Stimulated activated naive CD4-positive, alpha-beta T cell treated with Interleukin-2 at 50 U/mL for 16 hours (primary cell): ENCODE results near the gene CARS1.

Source experiments
- DNase-seq: peaks from one replicate; lab custom pipeline; 2025; lab: John Stamatoyannopoulos, UW

The CARS1 gene

DNA sequence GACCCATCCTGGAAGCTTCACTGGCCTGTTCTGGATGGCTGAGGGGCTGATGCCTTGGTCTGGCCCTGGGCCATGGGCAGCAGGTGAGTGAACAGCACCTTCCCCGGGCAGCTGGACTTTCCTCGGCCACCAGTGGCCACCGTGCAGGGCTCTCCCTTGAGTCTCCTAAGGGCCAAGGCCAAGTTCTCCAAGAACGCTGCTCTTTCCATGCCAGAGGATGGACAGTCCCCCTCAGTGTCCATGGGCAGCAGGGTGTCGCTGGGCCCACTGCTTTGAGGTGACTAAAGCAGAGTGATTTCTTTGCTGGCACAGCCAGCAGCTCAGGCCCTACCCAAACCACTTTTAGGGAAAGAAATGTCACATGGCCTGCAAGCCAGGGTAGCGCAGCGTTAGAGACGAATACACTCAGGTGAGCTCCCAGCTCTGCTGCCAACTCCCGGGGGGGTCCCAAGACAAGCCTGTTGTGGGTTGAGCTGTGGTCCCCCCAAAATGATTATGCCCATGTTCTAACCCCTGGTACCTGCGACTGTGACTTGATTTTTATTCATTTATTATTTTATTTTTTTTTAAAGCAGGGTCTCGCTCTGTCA is 3.3 kb upstream of the CARS1 start:
- DNase-seq: no peak

DNA sequence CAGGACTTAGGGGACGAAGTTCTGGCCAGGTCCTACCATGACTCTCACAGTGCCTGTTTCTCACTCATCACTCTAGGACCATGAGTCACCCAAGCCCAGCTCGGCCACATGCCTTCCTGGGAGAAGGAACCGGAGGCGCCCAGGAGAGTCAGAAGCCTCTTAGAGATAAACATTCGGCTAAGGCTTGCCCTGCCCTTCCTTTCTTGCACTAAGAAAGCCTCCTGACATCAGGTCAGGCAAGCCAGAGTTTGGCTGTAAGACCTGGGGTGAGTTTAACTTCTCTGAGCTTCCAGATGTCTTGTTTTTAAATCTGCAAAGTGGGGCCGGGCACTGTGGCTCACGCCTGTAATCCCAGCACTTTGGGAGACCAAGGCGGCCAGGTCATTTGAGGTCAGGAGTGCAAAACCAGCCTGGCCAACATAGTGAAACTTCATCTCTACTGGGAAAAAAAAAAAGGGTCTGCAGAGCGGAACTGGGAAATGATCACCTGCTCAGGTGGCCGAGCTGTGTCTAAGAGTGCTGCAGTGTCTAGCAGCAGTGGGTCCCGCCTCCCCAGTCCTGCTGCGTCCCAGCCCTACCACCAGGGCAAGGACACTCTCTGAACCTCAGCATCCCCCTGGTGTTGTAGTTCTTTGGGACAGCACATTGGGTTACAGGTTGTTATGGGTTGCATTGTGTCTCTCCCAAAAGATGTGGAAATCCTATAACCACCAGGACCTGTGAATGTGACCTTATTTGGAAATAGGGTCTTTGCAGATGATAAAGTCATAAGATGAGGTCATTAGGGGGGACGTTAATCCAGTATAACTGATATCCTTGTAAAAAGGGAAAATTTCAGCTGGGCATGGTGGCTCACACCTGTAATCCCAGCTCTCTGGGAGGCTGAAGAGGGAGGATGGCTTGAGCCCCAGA is 1.8 kb upstream of the CARS1 start:
- no peak for DNase-seq

DNA sequence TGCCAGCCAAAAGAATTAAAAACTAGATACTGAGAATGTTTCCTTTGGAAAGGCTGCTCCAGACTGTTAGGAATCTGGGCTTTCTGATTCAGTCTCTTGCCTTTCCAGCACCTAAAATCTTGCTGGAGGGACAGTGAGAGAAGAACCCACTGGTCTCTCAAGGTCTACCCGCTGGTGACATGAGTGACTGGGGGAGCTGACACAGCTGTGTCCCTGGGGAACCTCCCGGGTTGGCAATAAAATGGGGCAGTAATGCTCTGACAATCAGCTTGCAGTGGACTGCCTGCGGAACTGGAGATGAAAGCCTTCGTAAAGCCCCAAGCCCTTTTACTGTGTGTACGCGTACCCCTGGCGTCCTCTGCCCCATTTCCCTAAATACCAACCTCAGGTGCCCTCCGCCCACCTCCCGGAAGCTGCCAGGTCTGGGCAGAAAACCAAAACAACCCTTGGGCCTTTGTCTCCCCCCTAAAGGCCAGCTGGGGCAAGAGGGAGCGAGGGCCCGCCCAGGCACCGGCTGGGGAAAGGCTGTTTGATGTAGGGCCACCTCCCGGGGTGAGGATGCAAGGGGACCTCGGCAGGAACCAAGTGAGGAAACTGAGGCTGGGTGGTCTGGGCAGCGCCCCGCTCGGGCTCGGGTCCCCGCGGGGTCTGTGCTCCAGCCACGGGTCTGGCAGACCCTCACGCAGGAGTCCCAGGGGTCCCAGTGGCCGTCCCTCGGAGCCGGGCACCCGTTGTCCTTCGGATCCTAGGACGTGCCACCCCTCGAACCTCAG is 741 bp downstream of the CARS1 start:
- peak; percentile 33 for DNase-seq

DNA sequence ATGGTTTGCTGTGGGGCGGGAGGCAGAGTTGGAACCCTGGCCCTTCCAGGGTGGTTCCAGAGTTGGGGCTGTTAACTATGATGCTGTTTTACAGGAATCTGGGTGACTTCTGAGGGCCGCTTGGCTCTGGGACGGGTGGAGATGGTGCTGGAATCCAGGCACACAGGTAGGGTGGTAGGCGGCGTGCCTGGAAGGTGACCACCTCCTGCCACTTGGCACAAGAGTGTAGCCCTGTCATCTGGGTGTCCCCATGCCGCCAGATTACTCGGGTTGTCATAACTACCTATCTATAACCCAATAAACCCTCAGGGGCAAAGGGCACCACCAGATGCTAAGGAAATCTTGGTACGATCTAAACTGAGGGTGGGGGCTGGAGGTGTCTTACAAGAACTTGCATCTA is 1.3 kb downstream of the CARS1 start:
- DNase-seq: no peak

DNA sequence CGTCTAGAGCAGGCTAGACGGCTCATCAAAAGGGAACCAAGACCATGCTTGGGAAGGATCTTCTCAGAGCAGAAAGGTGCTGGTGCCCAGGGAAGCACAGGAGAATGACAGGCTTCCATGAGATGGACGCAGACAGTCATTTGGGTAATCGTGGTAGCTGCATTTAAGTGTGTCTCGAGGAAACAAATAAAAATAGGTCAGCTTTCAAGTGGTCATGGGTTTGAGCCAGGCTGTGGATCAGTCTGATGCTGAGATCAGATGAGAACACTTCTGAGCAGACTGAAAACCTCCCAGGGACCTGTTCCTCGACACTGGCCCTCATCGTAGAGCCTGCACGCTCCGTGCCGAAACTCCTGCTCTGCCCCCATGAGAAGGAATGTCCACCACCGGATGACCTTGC is 4.7 kb downstream of the CARS1 start:
- DNase-seq: no peak

DNA sequence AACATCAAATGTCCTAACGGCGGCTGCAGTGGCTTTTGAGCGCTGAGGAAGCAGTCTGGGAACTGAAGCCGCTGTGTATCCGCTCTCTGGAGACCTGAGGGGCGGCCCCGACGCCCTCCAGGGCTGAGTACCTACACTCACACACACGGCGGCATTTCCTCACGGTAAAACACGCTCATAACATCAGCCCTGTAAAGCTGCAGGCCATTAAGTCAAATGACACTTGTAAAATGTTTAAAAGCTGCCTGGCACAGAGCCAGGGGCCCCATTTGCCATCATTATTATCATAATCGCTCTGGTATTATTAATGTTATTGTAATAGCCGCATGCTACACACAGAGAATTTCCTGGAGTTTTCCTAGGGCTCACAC is 5.1 kb downstream of the CARS1 start:
- no peak for DNase-seq

DNA sequence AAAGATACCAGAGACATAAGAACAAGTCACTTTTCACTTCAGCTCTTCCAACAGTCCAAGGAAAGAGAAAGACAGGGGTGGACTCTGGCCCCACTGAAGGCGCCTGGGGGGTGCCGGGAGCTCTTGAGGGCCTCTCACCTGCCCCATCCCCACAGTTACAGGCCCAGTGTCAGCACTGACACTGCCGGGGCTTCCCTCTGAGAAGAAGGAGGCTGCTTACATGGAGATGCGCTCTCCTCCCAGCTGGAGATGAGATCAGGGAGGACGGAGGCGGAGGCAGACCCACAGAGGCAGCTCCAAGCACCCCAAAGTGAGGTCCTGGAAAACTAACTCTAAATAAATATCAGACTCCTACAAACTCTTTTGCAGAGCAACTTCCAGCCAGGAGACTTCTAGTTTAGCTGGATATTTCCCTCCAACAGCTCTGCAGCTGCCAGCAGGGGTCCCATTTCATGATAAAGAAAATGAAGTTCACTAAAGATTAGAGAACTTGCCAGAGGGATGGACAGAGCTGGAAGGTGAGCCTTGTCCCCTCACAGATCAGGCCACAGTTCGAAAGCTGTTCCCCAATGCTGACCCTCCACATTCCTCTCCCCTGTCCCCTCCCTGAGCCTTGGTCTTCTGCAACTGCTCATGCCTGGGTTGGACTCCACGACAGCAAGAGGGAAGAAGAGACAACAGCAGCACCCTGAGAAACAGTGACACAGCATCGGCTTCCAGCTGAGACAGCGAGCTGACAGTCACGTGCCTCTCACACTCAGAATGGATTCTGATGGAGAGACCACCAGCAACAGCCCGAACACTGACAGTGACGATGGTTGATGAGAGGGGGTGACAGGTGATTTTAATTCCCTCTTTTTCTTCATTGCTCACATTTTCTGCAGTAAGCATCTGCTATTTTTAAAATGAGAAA is 5.8 kb downstream of the CARS1 start:
- DNase-seq: no peak

DNA sequence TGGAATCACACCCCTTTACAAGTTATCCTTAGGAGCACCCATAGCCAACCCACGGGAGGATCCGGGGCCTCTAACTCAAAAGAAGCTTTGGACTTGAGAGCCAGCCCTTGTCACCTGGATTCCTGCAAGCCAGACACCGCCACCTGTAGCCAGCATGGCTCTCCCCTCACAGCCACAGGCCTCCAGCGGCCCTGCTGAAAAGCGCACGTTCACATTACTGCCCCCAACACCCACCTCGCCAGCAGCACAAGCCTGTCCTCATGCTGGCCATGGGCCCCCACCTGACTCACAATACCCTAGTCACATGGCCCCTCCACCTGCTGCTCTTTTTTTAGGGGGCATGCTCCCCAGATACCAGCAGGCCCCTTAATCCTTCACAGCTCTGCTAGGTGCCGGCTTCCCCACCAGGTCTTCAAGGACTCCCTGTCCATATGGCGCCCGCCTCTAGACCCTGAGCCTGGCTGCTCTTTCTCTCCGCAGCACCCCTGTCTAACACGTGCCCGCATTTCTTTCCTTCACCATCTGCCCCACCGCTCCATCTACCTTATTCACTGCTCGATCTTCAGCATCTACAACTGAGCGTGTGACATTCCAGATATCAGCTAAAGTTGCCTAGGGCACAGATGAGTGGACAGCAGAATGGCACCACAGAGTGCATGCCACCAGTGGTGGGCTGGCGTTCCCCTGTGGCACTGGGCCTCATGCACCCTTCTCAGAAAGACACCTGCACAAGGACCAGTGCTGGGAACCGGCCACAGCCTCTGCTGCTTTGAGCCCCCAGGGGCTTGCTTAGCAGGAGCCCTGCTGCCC is 6.6 kb downstream of the CARS1 start:
- no peak for DNase-seq

DNA sequence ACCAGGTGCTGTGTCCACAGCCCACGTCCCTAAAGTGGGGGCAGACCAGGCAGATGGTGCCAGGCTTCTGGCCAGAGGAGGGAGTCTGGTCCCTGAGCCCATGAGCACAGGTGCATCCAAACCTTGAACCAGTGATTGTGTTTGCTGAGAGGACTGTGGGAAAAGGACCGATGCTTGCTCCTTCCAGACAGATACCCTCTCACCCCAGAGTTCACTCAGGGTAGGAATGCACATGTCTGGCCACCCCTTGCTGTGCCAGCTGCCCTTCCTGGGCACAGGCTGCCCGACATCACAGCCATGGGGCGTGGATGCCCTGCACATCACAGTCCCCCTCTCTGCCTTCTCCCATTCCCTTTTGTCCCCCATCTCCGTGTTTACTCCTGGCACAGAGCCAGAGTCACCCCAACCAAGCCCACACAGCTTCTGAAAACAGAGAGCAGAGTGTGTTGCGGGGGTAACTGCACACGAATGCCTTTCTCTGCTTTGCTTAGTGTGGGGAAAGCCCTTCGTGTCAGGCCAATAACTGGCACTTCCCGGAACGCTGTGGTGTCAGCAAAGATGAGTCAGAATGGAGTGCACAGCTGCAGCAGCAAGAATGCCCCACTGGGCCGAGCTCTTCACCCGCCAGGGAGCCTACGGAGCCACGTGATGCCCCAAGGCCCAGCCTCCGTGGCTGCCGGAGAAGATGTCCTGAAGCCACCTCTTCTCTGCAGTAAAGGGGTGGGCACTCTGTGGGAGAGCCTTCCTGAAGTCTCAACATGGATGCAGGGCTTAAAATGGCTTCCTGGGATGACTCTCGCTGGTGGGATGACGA is 7.6 kb downstream of the CARS1 start:
- peak; percentile 89 for DNase-seq

DNA sequence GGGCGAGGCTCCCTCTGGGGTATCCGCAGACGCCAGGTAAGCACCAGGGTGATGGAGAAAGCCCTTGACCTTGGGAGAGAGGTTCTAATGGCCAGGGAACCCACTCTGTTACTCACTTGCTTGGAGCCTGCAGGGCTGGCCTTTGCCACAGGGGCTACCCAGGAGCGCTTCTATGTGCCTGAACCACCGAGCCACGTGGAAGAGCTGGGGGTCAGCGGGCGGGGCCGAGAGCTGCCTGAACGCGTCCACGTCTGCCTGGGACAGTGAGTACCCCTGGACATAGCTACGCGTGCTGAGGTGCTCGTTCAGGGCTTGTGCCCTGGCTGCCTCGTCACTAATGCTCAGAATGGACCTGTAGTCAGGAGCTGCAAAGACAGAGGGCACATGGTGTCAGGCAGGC is 9.6 kb downstream of the CARS1 start:
- no peak for DNase-seq

DNA sequence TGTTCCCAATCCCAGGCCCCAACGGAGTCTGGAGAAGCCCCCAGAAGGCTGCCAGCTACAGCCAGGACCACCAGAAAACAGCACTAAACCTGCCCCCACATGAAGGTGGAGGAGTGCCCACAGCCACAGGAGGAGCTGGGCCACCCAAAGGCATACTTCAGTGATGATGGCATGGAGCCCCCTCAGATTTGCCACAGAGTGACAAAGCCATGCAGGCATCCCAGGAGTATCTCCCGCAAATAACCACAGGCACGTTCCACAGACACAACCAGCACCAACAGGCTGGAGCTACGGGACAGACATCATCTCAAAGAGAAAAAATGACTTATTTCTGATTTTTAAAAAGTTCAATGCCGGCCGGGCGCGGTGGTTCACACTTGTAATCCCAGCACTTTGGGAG is 10.6 kb downstream of the CARS1 start:
- no peak for DNase-seq

DNA sequence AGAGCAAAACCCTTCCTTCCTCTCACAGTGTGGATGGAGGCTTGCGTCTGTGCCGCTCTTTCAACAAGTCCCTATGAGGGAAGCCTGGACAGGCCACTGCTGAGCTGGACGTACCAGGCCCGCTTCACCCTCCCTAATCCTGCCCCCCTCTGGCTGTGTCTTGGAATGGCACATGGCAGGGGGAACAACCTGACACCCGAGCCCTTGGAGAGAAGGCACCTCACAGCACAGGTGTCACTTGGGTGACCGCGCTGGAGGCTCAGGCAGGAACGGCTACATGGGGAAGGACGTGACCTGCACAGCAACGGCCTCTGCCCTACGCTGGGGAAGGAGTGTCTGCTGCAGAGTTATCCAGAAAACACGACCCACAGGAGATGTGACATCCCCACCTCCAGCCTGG is 11.0 kb downstream of the CARS1 start:
- no peak for DNase-seq

DNA sequence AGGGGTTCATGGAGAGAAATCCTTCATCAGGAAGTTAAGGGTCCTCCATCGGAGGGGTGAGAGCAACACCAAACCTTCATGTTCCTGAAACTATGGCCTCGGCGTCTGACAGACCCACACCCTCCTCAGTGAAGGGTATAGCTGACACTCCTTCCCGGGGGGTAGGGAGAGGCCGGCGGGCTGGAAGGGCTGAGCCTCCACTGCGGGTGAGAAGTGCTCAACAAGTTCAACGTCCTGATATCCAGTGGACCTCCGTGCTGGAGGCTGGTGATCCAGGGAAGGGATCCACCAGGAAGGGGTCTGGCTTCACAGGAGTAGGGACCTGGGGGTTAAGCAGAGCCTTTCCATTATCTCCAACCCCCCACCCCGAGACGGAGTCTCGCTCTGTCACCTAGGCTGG is 12.3 kb downstream of the CARS1 start:
- no peak for DNase-seq

DNA sequence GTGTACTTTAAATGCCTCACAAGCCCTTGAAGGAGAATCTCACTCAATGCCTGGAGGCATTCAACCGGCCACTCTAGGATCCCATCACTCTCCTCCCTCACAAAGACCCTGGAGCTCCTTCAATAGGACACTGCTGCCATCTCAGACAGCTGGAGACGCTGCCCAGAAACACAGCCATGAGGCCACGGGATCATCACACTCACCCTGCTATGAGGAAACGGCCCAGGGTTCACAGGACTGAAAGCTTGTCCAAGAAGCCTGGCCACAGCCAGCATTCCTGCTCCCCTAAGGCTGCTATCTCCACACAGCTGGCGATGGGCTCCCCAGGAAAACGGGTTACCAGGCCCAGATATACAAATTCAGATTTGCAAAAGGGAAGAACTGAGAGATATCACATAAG is 13.2 kb downstream of the CARS1 start:
- DNase-seq: no peak

DNA sequence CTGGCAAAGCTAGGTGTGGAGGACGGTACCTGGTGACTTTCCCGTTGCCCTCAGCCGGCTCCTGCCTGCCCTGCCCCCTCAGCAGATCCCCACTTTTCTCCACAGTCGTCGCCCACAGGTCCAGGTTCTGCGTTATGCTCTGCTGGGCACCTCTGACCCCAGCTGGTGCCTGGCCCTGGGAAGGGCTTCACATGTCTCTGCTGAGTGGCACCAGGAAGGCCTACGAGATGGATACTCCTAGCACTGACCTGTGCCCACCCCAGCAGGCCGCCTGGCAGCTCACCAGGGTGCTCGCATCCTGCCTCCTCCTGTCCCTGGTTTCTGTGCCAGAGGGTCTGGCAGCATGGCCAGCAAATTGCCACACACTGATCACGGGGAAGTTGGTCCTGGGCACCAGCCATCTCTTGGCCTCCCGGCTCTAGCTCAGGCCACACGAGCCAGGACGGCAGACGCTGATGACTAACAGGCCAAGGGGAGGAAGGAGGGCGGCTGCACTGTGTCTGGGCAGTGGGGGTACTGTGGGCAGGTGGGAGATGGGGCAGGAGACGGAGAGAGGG is 13.8 kb downstream of the CARS1 start:
- DNase-seq: no peak

DNA sequence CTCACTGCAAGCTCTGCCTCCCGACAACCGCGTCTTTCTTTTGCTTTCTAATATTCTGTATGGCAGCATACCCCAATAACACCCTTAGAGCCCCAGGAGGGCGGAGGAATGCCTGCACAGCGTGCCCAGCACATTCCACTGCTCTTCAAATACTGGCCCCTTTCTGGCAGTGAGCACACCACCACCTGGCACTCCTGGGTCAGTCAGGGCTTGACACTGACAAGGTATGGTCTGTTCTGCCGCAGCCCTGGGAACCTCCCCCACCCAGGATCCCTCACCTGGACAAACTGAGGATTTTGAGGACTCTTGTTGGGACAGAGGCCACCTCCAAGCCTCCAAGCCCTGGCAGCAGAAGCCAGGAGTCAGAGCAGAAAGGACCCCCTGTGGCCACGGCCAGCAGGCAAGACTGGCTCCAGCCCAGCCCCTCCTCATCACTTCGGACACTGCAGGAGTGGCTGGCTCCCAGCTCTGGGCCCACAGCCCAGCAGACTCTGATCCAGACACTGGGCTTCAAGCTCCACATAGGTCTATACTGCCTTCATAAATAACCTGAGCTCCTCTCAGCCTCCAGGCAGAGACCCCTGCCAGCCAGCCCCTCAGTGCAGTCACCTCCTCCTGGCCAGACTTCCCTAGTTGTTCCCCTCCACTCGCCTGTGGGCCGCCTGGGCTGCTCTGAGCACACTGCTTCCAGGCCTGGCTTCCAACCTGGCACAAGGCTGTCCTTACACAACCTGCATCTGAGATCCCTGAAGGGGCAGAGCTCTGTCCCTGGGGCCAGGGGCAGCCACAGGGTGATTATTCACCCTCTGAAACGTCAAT is 14.5 kb downstream of the CARS1 start:
- DNase-seq: no peak

DNA sequence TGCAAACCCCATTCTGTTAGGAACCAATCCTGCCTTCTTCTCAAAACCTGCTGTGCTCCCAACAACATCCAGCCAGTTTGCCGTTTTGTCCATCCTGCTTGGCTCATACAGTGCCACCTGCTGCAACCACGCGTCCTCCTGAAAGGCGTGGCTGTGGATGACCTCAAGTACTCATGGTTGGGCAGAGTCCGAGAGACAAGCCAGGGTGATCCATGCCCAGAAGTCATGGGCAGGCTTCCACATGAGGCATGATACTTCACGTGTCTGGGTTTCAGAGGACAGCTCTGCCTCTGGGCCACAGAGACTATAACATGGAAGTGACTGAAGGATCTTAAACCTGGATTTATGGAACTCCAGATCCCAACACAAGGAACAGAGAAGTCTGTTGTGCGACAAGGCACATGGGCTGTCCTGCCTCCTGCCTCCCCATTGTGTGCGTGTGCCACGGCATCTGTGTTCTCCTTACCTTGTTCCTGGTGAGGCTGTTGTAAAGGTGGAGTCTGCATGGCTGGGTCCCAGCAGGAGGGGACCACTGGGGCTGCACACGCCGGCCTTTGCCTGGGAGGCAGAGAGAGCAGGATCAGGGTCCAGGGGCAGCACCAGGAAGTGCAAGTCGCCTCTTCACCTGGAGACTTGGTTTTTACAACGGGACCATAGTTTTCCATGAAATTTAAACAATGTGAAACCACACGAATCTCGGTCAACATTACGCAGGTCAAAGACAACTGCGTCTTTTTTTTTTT is 15.4 kb downstream of the CARS1 start:
- DNase-seq: no peak

DNA sequence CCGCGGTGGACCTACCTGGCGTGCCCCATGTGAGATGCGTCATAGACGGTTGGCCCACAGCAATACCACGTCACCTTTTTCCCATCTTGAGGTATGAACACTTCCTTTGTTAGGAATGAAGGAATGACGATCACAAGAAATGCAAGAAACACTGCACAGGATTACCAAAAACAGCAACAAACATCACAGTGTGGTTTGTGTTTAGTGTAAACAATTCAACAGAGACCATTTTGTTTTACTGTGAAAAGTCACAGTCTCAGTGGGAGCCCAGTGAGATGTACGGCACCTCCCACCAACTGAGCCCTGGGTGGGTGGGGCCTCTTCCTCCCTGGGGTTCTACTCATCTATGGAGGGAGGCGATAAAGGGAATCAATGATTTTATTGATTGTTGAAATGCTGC is 16.3 kb downstream of the CARS1 start:
- DNase-seq: no peak

DNA sequence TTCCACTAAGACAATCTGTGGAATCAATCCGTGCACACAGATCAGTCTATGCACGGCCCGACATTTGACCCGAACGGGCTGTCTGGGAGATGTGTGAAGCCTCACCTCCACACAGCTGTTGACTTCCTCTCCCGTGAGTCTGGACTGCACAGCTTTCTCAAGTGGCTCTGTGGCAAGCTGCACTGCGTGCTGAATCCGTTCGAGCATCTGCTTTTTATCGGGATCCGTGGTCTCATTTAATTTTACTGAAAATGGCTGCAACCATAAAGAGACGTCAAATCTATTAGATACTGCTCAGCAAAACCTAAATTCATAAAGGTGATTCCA is 19.3 kb downstream of the CARS1 start:
- DNase-seq: no peak
